ENCODE measurements around the gene ARID4A.

DNA sequence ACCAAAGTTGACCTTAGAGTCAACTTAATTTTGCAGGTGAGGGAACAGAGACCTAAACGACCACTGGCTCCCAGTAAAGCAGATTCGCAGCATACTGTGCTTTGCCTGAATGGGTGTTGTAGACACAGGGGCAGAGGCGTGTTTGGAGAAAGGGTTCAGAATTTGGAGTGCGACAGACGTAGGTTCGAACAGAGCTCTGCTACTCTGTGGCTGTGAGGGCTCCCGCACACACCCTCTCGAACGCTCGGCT is 97.1 kb downstream of the ARID4A start:
- TF ChIP-seq, protein P1, sequence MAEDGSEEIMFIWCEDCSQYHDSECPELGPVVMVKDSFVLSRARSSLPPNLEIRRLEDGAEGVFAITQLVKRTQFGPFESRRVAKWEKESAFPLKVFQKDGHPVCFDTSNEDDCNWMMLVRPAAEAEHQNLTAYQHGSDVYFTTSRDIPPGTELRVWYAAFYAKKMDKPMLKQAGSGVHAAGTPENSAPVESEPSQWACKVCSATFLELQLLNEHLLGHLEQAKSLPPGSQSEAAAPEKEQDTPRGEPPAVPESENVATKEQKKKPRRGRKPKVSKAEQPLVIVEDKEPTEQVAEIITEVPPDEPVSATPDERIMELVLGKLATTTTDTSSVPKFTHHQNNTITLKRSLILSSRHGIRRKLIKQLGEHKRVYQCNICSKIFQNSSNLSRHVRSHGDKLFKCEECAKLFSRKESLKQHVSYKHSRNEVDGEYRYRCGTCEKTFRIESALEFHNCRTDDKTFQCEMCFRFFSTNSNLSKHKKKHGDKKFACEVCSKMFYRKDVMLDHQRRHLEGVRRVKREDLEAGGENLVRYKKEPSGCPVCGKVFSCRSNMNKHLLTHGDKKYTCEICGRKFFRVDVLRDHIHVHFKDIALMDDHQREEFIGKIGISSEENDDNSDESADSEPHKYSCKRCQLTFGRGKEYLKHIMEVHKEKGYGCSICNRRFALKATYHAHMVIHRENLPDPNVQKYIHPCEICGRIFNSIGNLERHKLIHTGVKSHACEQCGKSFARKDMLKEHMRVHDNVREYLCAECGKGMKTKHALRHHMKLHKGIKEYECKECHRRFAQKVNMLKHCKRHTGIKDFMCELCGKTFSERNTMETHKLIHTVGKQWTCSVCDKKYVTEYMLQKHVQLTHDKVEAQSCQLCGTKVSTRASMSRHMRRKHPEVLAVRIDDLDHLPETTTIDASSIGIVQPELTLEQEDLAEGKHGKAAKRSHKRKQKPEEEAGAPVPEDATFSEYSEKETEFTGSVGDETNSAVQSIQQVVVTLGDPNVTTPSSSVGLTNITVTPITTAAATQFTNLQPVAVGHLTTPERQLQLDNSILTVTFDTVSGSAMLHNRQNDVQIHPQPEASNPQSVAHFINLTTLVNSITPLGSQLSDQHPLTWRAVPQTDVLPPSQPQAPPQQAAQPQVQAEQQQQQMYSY (CRISPR knock-in tag; IDR thresholded peaks at IDR 0.05): no peak
- TF ChIP-seq, protein P2, sequence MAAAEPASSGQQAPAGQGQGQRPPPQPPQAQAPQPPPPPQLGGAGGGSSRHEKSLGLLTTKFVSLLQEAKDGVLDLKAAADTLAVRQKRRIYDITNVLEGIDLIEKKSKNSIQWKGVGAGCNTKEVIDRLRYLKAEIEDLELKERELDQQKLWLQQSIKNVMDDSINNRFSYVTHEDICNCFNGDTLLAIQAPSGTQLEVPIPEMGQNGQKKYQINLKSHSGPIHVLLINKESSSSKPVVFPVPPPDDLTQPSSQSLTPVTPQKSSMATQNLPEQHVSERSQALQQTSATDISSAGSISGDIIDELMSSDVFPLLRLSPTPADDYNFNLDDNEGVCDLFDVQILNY (CRISPR knock-in tag; conservative IDR thresholded peaks at IDR 0.05): no peak
- no peak for TF ChIP-seq HMG20A (CRISPR knock-in tag; IDR thresholded peaks at IDR 0.05; ENCODE audit: borderline replicate concordance)
- no peak for TF ChIP-seq CEBPG (CRISPR knock-in tag; IDR thresholded peaks at IDR 0.05)
- TF ChIP-seq ZNF749 (CRISPR knock-in tag; IDR thresholded peaks at IDR 0.05; ENCODE audit: borderline replicate concordance): no peak
- TF ChIP-seq ZNF660 (CRISPR knock-in tag; IDR thresholded peaks at IDR 0.05; ENCODE audit: borderline replicate concordance, low read depth): no peak
- no peak for TF ChIP-seq EED (CRISPR knock-in tag; IDR thresholded peaks at IDR 0.05)
- TF ChIP-seq SIN3A (IDR thresholded peaks at IDR 0.05; ENCODE audit: borderline replicate concordance, low read depth, low read length): no peak
- no peak for TF ChIP-seq CEBPB (IDR thresholded peaks at IDR 0.05; ENCODE audit: borderline replicate concordance, low read depth, low read length)
- no peak for TF ChIP-seq ARID2 (CRISPR knock-in tag; IDR thresholded peaks at IDR 0.05; ENCODE audit: borderline replicate concordance)
- TF ChIP-seq ZZZ3 (CRISPR knock-in tag; IDR thresholded peaks at IDR 0.05; ENCODE audit: borderline replicate concordance): no peak
- TF ChIP-seq, protein P3, sequence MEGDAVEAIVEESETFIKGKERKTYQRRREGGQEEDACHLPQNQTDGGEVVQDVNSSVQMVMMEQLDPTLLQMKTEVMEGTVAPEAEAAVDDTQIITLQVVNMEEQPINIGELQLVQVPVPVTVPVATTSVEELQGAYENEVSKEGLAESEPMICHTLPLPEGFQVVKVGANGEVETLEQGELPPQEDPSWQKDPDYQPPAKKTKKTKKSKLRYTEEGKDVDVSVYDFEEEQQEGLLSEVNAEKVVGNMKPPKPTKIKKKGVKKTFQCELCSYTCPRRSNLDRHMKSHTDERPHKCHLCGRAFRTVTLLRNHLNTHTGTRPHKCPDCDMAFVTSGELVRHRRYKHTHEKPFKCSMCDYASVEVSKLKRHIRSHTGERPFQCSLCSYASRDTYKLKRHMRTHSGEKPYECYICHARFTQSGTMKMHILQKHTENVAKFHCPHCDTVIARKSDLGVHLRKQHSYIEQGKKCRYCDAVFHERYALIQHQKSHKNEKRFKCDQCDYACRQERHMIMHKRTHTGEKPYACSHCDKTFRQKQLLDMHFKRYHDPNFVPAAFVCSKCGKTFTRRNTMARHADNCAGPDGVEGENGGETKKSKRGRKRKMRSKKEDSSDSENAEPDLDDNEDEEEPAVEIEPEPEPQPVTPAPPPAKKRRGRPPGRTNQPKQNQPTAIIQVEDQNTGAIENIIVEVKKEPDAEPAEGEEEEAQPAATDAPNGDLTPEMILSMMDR (CRISPR knock-in tag; IDR thresholded peaks at IDR 0.05): no peak
- no peak for TF ChIP-seq ZFP62 (CRISPR knock-in tag; IDR thresholded peaks at IDR 0.05)

Measured in HepG2 (cell line).